ENCODE measurements around the gene MCF2L2.

Gene MCF2L2

DNA sequence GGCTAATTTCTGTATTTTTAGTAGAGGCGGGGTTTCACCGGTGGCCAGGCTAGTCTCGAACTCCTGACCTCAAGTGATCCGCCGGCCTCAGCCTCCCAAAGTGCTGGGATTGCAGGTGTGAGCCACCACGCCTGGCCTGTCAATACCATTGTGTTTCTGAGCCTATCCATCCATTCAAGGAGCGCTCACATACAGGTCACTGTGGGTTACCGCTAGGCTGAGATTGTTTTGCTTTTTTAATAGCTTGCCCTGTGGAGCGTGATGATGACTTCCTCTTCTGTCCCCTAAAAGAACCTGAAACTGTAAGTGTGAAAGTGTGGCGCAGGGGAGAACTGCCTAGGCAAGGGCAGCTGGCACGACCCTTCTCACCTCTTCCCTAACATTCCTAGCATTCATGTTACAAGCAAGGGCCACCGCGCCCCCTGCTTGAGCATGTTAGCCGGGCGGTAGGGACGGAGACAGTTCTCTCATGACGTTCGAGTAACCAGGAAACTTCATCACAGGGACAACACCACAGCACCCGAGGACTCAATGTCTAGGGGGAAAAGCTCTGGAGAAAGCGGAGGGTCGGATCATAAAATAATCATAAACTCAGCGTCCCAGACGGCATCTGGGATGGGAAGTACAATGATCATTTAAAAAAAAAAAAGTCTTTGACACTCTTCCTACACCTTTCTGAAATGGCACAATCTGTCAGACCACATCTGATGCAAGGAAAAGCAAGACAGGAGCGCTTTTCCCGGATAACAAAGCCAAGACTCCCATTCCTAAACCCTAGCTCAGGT, 266.7 kb downstream of the MCF2L2 start:
- no peak for DNase-seq (ENCODE audit: low spot score)

DNA sequence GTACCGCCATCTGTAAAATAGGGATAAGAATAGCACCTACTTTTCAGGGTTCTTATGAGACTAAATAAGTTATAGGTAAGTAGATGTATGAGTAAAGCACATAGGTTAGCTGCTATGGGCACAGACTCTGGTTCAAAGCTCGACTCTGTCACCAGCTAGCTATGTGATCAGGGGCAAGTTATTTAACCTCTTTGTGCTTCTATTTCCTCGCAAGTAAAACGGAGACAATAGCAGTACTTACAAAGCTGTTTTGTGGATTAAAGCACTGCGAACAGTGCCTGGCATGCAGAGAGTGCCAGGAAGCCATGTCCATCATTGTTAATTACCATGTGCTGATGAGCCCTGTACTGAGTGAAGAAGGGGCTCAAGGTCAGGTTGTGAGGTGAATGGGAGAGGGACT, 267.8 kb downstream of the MCF2L2 start:
- DNase-seq (ENCODE audit: low spot score): no peak

DNA sequence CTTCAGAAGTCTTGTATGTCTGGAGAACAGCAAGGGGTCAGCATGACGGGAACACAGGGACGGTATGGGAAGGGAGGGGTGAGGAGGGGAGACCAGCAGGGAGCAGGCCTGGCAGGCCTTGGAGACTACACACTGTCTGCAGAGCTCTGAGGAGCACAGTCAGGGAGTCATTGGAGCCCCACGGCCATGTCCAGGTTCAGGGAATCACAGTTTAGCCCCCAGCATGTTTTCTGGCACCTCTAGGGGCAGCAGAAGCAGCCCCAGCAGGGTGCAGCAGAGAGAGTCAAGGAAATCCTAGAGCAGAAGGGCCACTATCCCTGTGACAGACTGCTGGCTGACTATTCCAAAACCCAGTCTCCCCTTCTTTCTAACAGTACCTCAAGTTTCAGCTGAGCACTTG, 269.1 kb downstream of the MCF2L2 start:
- no peak for DNase-seq (ENCODE audit: low spot score)

DNA sequence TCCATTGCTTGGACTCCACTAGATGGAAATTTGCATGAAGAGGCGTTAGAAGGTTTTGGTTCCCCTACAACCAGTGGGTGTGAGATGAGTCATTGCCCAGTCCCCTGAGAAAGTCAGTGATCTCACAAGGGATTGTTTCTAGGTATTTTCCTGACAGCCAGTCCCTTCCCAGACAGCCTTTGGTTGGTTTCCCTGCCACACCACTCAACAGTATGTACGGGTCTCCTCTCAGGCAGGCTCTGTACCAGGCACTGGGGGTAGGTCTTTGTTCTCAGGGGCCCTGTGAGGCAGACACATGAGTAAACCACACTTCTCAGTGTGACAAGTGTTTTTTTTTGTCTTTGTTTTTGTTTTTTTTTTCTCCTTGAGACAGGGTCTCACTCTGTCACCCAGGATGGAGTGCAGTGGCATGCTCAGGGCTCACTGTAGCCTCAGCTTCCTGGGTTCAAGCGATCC, 269.8 kb downstream of the MCF2L2 start:
- peak; percentile 46 for DNase-seq (ENCODE audit: low spot score)

DNA sequence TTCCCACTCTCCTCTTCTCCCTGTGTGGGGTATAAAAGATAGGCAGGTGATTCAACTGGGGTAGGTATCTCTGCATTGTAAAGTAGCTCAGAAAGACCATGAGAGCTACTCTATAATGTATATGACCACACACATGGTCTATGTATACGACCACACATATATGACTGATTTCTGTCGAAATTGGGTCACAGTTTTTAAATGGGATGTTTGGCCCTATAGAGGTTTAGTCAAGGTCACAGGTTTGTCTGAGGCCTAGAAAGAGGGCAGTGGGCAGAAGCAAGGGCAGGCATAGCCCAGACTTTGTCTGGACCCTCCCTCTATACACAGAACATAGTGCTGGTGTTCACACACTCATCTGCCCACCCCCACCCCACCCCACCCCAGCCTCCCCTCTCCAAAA, 270.3 kb downstream of the MCF2L2 start:
- DNase-seq (ENCODE audit: low spot score): no peak

DNA sequence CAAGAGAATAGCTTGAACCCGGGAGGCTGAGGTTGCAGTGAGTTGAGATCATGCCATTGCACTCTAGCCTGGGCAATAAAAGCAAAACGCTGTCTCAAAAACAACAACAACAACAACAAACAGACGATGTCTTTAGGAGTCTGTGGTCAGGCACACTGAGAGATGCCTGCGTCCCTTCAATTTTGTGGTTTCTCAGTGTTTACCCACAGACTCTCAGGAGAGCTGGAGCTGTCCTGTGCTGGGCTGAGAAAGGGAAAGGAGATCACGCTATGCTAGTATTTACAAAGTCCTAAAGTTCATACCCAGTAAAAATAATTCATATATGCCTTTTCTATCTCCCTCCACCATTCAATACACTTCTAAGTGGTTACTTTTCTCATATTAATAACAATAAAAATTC, 272.2 kb downstream of the MCF2L2 start:
- no peak for DNase-seq (ENCODE audit: low spot score)

DNA sequence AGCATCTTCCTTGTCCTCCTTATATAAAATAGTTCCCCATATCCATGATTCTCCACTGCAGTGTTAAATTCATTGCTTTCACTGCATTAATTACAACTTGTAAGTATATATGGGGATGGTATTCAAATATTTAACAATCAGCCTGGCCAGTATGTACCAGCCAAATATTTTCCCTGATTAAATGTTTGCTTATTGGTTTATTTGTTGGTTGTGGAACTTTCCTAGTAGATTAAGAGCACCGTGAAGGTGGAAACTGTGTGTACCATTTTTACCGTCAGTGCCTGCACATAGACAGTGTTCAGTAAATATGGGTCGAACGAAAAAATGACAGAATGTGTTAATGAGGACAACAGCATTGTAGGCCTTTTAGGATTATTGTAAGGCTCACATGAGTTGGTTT, 272.9 kb downstream of the MCF2L2 start:
- no peak for DNase-seq (ENCODE audit: low spot score)

DNA sequence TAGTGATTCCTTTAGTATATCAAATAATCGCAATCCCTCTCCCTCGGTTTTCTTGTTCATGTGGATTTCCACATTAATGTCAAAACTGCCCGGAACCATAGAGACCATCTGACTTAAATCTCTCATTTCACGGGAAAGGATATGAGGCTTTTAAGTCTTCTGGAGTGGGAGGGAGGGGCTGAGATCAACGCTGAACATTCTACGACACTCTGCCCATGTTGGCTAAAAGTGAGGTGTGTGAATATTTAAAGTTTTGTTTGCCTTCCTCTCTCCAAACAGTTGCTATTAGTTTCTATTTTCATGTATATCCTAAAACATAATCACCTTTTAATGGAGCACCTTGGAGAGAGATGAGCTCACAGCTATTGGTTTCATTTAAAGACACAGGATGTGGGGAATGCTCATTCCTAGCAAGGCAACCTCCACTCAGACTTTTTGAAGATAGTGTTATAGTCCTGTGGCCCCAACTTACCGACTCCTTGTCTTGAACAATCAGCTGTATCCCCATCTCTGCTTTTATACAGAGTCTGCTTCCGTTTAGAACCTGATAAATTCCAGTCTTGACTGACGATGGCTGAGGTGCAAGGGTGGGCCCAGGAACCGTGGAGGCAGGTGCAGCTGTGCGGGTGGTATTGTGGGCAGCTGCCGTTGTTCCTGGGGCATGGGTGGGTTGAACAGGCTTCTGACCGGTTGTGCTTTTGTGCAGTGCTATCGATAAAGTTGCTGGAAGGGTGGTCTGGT, 275.0 kb downstream of the MCF2L2 start:
- no peak for DNase-seq (ENCODE audit: low spot score)

DNA sequence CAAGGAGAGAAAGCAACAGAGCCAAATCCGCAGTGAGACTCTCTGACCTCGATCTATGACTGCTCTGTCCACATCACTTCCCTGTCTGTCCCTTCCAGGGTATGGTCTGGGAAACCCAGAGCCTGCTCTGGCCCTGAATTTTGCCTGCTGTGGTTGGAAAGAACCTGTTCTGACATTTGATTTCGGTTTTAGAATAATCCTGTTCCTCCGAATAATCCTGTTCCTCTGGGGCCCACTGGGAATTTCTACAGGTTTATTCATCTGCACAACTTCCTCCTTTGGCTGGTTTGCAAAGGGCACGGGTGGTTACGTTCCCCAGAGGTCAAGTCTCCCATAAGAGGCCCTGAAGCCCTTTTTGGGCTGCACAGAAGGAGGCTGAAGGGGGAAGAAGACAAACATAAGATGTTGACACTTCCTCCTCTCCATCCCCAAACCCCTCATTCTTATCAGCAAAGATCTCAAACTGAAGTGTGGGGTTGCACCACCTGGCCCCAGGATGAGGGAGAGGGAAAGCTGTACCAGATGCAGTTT, 276.5 kb downstream of the MCF2L2 start:
- no peak for DNase-seq (ENCODE audit: low spot score)

DNA sequence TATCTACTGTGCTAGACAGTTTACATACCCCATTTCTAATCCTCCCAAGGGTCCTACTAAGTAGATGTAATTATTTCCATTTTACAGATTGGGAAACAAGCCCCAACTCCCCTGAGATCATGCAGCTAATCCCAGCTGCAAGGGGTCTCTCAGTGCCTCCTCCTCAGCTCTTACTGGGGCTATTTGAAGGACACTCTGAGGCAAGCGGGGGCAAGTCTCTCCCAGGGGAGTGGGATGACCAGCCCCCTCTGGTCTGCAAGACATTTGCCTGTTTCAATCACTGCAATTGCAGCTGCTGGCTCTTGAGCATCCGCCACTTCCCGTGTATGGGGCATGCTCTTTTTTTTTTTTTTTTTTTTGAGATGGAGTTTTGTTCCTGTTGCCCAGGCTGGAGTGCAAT, 277.3 kb downstream of the MCF2L2 start:
- no peak for DNase-seq (ENCODE audit: low spot score)

DNA sequence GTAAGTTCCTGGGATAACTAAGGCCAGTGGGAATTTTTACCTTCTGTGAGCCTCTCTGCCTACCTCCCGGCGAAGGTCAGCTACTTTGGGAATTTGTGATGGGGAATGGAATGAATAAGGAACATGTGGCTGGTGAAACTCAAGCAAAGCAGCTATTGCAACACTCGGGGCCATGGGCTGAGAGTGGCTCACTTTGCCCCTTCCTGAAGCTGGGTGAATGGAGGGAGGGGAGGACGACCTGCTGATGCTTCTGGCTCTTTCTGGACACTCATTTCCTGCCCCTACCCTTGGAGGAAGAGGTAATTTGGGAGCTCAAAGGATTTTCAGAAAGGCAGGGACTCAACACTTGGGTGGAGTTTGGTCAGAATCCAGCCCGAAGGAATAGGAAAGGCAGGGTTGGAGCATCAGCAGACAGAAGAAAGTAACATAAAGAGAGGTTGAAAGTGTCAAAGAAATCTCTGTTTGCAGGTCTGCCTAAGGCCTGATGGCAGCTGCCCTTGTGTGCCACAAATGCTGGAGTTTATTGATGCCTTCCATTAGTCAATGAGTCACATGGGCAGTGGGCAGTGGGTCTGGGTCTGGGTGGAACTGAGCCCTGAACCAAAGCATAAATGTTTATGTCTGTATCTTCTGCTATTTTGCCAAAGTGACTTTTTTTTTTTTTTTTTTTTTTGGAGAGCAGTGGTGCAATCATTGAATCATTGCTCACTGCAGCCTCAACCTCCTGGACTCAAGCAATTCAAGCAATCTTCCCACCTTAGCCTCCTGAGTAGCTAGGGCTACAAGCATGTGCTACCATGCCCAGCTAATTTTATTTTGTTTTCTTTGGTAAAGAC, 278.3 kb downstream of the MCF2L2 start:
- DNase-seq (ENCODE audit: low spot score): no peak

DNA sequence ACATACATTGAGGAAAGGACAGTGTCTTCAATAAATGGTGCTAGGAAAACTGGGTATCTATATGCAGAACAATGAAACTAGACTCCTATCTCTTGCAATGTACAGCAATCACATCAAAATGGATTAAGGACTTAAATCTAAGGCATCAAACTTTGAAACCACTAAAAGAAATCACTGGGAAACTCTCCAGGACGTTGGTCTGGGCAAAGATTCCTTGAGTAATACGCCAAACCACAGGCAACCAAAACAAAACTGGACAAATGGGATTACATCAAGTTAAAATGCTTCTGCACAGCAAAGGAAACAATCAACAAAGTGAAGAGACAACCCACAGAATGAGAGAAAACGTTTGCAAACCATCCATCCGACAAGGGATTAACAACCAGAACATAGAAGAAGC, 280.4 kb downstream of the MCF2L2 start:
- no peak for DNase-seq (ENCODE audit: low spot score)

DNA sequence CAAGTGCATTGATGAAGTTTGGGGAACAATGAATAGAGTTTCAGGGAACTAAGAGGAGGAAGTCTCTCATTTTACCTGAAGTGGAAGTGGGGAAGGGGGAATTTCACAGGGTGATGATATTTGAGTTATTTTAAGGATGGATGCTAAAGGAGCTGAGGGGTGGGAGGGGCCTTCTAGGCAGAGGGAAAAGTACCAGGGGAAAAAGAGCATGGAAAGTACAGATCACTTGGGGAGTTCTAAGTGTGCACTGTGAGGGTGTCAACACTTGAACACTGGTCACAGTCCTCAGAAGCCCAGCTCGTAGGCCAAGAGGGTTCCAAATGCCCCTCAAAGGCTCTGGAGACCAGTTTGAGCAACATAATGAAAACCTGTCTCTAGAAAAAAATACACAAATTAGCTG, 284.1 kb downstream of the MCF2L2 start:
- DNase-seq (ENCODE audit: low spot score): no peak

DNA sequence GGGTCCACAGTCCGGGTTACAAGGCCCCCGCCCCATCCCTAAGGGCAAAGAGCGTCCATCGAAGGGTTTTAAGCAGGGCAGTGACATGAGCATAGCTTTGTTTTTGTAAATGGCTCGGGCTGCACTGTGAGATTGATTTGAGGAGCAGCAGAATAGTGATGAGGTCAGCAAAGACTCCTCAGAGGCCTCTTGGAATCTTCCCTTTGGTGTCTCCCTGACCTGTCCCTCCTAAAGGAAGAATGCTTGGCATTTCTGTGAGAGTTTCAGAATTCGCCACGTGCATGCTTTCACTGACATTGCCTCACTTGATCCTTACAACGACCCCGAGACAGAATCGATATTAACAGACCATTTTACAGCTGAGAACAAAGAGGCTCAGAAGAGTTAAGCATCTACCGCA, 286.2 kb downstream of the MCF2L2 start:
- DNase-seq (ENCODE audit: low spot score): no peak

DNA sequence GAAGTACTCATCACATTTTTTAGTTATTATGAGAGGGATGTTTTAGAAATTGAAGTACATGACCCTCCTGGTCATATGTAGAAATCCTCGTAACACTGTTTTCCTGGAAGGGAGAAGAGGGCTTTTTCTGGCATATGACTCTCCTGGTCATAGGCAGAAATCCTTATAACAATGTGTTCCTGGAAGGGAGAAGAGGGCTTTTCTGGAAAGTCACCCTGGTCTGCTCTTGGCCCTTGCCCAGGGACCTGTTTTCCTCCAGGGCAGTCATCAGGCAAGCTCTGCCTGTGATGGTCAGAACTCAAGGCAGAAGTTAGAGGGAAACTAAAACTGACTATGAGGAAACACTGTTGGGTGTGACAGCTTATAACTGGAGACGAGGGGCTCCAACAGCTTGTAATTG, 293.6 kb downstream of the MCF2L2 start:
- no peak for DNase-seq (ENCODE audit: low spot score)

DNA sequence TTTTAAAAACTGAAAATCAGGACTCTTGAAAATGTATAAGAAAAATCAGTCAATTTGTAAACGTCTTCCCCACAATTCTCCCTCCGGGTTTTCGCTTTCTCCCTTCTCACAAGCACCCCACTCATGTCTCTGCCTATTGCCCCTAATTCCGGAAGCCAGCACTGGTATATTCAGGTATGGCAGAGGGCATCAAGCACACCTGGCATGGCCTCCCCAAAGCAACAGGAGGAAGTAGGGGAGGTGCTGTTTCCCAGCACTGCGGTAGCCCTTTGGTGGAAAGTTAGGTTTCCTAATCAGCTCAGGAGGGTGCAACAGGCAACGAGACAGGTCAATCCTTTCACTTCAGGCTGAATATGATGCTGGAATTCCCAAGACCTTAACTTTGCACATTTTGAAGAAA, 296.0 kb downstream of the MCF2L2 start:
- no peak for DNase-seq (ENCODE audit: low spot score)

DNA sequence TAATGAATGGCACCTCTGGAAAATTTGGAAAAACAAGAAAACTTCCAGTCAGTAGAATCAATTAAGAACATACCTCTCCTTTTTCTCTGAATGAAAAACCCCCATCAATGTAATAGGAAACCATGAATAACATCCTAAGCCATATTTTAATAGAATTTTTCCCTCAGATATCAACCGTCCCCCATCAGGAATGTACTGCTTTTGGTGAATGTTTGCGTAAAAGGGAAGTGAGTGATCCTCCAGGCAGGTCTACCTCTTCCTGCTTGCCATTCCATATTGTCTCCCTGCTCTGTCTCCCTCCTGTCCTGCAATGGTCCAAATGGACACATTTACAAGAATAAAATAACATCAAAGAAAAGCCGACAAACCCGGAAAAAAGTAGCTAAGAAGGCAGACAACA, 296.7 kb downstream of the MCF2L2 start:
- no peak for DNase-seq (ENCODE audit: low spot score)

DNA sequence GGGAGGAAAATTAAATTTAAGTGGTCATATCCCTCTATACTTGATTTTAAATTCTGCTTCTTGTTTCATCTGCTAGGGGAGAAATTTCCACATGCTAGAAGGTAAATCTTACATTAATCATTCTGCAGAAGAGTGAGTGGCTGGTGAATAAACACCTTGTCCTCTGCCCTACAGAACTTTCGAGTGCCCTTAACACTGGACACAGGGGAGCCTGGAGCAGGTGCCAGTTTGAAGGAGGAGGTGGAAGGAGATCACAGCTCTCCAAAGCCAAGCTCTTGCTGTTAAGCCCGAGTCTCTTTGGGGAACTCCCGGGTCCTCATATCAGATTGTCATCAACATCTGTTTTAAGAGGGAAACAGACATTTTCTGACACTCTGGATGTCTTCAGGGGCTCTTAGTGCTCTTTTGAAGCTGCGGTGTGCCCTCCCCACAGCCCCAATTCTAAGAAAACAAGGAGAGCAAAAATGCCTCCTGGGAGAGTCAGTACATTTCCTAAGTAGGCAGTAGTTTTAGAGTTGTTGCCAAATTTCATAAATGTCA, 297.2 kb downstream of the MCF2L2 start:
- DNase-seq (ENCODE audit: low spot score): no peak

DNA sequence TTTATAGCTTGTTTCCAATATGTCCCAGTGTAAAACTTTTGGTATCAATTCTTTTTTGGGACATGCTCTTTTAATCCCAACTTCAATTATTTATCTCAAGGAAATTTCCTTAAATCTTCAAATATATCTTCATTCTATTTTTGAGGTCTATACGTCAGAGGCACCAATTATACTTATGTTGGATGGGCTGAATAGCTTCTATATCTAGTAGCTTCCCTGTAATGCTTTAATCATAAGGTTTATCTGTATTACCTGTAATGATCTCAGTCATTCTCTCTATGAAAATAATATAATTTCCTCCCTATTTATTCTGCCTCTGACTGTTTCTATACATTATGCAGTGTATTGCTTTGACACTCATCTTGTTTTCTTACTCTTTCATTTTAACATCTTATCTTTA, 299.2 kb downstream of the MCF2L2 start:
- no peak for DNase-seq (ENCODE audit: low spot score)

DNA sequence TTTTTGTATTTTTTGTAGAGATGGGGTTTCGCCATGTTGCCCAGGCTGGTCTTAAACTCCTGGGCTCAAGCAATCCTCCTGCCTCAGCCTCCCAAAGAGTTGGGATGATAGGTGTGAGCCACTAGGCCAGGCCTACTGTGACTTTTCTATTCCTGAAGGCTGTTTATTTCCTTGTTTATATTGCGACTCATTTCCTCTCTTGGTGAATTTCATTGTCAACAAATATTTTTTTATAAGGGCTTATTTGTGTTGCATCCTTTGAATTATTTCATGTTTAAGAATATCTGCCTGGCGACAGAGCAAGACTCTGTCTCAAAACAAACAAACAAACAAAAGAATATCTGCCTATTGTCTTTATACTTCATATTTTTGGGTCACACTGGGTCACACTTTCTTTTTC, 299.7 kb downstream of the MCF2L2 start:
- no peak for DNase-seq (ENCODE audit: low spot score)
